Sigmoid colon (tissue), 7 donors: ENCODE results near the gene DDOST. TPM values are rescaled to one million over a fixed set of nuclear protein-coding genes. Genes with fewer than 3 reads are reported as not detected.

Source experiments
- DNase-seq: peaks from one replicate; pipeline ENCODE4 v3.0.0-alpha.2; 2019
- H3K27ac ChIP-seq, 4 donors: fragments of 200-600 bp; sonication (generic); one replicate each; pipeline ENCODE4 v1.5.1; 2016 to 2019; ENCODE audit warnings: mild to moderate bottlenecking in 1 of 4
- H3K27me3 ChIP-seq, 3 donors: fragments of 200-600 bp; sonication (generic); one replicate each; pipeline ENCODE4 v1.5.1; 2019; ENCODE audit warnings: mild to moderate bottlenecking in 1 of 3
- H3K36me3 ChIP-seq, 4 donors: fragments of 200-600 bp; sonication (generic); one replicate each; pipeline ENCODE4 v1.5.1; 2016 to 2019
- H3K4me1 ChIP-seq, 4 donors: fragments of 200-600 bp; sonication (generic); one replicate each; pipeline ENCODE4 v1.5.1; 2017 to 2019
- H3K4me3 ChIP-seq, 4 donors: fragments of 200-600 bp; sonication (generic); one replicate each; pipeline ENCODE4 v1.5.1; 2017 to 2019; ENCODE audit warnings: mild to moderate bottlenecking in 2 of 4, moderate library complexity in 1 of 4
- H3K9me3 ChIP-seq, 4 donors: fragments of 200-600 bp in 3 of 4; sonication (generic) in 3 of 4; one replicate each; pipeline versions ENCODE4 v1.5.1 to v1.6.1; 2013 to 2019
- CTCF ChIP-seq, 4 experiments: fragments of 450-650 bp in 3 of 4; fragments of 200-600 bp in 1 of 4; IDR thresholded peaks; one replicate each; pipeline ENCODE4 v1.5.1; 2016 to 2019; ENCODE audit warnings: antibody characterized with exemption in 4 of 4, mild to moderate bottlenecking in 3 of 4, moderate library complexity in 2 of 4
- EP300 ChIP-seq, 4 donors: sonication (generic); formaldehyde crosslinking; IDR thresholded peaks; one replicate each; pipeline ENCODE4 v1.6.1; 2017; ENCODE audit warnings: antibody characterized with exemption in 4 of 4
- POLR2A ChIP-seq, 2 donors: fragments of 450-650 bp; IDR thresholded peaks; one replicate each; pipeline ENCODE4 v1.6.1; 2016; ENCODE audit warnings: antibody characterized with exemption in 2 of 2, mild to moderate bottlenecking in 2 of 2, moderate library complexity in 2 of 2
- POLR2AphosphoS5 ChIP-seq, 4 donors: sonication (generic); formaldehyde crosslinking; IDR thresholded peaks; one replicate each; pipeline ENCODE4 v1.6.1; 2017; ENCODE audit warnings: antibody characterized with exemption in 4 of 4
- WGBS, 2 donors: extraction: QIAGEN DNeasy Blood & Tissue Kit; methylation state at CpG; one replicate each; pipeline ENCODE4 v1.1.7; 2013; 5-methylcytosine and 5-hydroxymethylcytosine counted together
- intact Hi-C: fragments of 100-400 bp; cut with DNase I; formaldehyde crosslinking; loops from one replicate; pipeline ENCODE4 v1.15.1; 2023
- polyA plus RNA-seq, 3 donors: library from polyadenylated mRNA; stranded (reverse); fragments of 200-250 nt; gene quantifications; one replicate each; pipeline ENCODE4 v1.2.3, GENCODE V29; 2013
- total RNA-seq, 4 donors: library from RNA; depleted of rRNA; stranded (reverse); fragments of >200 nt; gene quantifications; one replicate each; pipeline ENCODE4 v1.1.0, GENCODE V29; 2016
- donor health status: healthy with polysubstance abuse.
- donor health status: Bipolar disorder and iron deficiency.
- donor health status: healthy.

Gene DDOST
- total and polyA plus RNA-seq, 7 donors: 61.3 to 243 (median 88.5) TPM

GRCh38 chr1:20663969-20664715 is 3.0 kb upstream of the DDOST start:
- H3K4me3 ChIP-seq: no peak overlapping the region
- WGBS, 2 donors: 81 to 89% methylated on average over 12 of the region's 12 CpGs
- intact Hi-C loops: no loop called here
- no peaks in the 10 kb centered on the region for H3K27me3 ChIP-seq
- no peaks in the 10 kb centered on the region for H3K9me3 ChIP-seq
- H3K27ac ChIP-seq: no peak overlapping the region
- no peak for DNase-seq
- TF ChIP-seq EP300 (IDR thresholded peaks at IDR 0.05): no peak
- no peak for TF ChIP-seq POLR2A (IDR thresholded peaks at IDR 0.05)
- no peak for TF ChIP-seq POLR2AphosphoS5 (IDR thresholded peaks at IDR 0.05)
- no peaks in the 10 kb centered on the region for H3K36me3 ChIP-seq
- peaks cover 0 to 23% (median 23%) of the 10 kb centered on the region in 4 donors for H3K4me1 ChIP-seq

GRCh38 chr1:20663365-20663764 is 2.2 kb upstream of the DDOST start:
- peaks cover 0 to 5% (median 0%) of the 10 kb centered on the region in 4 donors for H3K36me3 ChIP-seq
- WGBS, 2 donors: 93 to 94% methylated on average over 1 of the region's 1 CpG
- intact Hi-C loops: no loop called here
- no peak overlapping the region for H3K4me3 ChIP-seq
- no peaks in the 10 kb centered on the region for H3K27me3 ChIP-seq
- H3K9me3 ChIP-seq: no peaks in the 10 kb centered on the region
- TF ChIP-seq CTCF (IDR thresholded peaks at IDR 0.05) (no peak), POLR2AphosphoS5 (IDR thresholded peaks at IDR 0.05) (no peak), POLR2A (IDR thresholded peaks at IDR 0.05) (no peak), EP300 (IDR thresholded peaks at IDR 0.05) (no peak)
- DNase-seq: no peak
- H3K4me1 ChIP-seq: peaks cover 0 to 26% (median 23%) of the 10 kb centered on the region in 4 donors
- no peak overlapping the region for H3K27ac ChIP-seq

GRCh38 chr1:20662110-20662475 is 924 bp upstream of the DDOST start:
- peak overlapping the region; percentile 78 to 89 (median 85) for H3K27ac ChIP-seq
- WGBS, 2 donors: 55 to 64% methylated on average over 7 of the region's 7 CpGs
- H3K36me3 ChIP-seq: peaks cover 0 to 15% (median 5%) of the 10 kb centered on the region in 4 donors
- H3K9me3 ChIP-seq: no peaks in the 10 kb centered on the region
- peak overlapping the region; percentile 67 to 92 (median 77) for H3K4me3 ChIP-seq
- H3K27me3 ChIP-seq: no peaks in the 10 kb centered on the region
- intact Hi-C loops: no loop called here
- peaks cover 0 to 26% (median 23%) of the 10 kb centered on the region in 4 donors for H3K4me1 ChIP-seq
- TF ChIP-seq POLR2AphosphoS5 (IDR thresholded peaks at IDR 0.05) (no peak), POLR2A (IDR thresholded peaks at IDR 0.05) (no peak), EP300 (IDR thresholded peaks at IDR 0.05) (no peak), CTCF (IDR thresholded peaks at IDR 0.05) (no peak)
- no peak for DNase-seq

GRCh38 chr1:20660847-20661206 is 342 bp downstream of the DDOST start:
- WGBS, 2 donors: 1% methylated on average over 20 of the region's 20 CpGs
- H3K27ac ChIP-seq: peak overlapping the region; percentile 78 to 89 (median 85)
- TF ChIP-seq CTCF (IDR thresholded peaks at IDR 0.05) (no peak), POLR2AphosphoS5 (IDR thresholded peaks at IDR 0.05) (no peak), EP300 (IDR thresholded peaks at IDR 0.05) (no peak), POLR2A (IDR thresholded peaks at IDR 0.05) (no peak)
- no peaks in the 10 kb centered on the region for H3K27me3 ChIP-seq
- peaks cover under 1 to 27% (median 10%) of the 10 kb centered on the region in 4 donors for H3K36me3 ChIP-seq
- peak overlapping the region; percentile 67 to 92 (median 77) for H3K4me3 ChIP-seq
- DNase-seq: no peak
- H3K4me1 ChIP-seq: peaks cover 0 to 26% (median 23%) of the 10 kb centered on the region in 4 donors
- intact Hi-C loops: no loop called here
- H3K9me3 ChIP-seq: no peaks in the 10 kb centered on the region

GRCh38 chr1:20660363-20660762 is 806 bp downstream of the DDOST start:
- intact Hi-C loops: no loop called here
- 8 to 17% methylated on average over 3 of the region's 3 CpGs for WGBS, 2 donors

More at GRCh38 chr1:20660363-20660762, 806 bp downstream of the DDOST start:
- Histone ChIP-seq H3K4me3 (peak overlapping the region; percentile 67 to 92 (median 77)), H3K27me3 (no peaks in the 10 kb centered on the region), H3K27ac (peak overlapping the region in 2 of 4 donors; percentile 85), H3K9me3 (no peaks in the 10 kb centered on the region), H3K4me1 (peaks cover 0 to 26% (median 23%) of the 10 kb centered on the region in 4 donors), H3K36me3 (peaks cover 5 to 31% (median 14%) of the 10 kb centered on the region in 4 donors)
- no peak for TF ChIP-seq POLR2A (IDR thresholded peaks at IDR 0.05)
- TF ChIP-seq EP300 (IDR thresholded peaks at IDR 0.05): no peak
- no peak for TF ChIP-seq POLR2AphosphoS5 (IDR thresholded peaks at IDR 0.05)
- no peak for TF ChIP-seq CTCF (IDR thresholded peaks at IDR 0.05)
- no peak for DNase-seq
